HG02981 (cell line): ENCODE results near the gene ARHGEF38.
A peak's percentile ranks its signal among the peaks of the same experiment; 100 is the strongest.
"Not testable (repeated sequence)": the region's sequence is repeated elsewhere in the genome, so short reads cannot be mapped to it uniquely, and the experiment has no call there.

Source experiments
- ATAC-seq: cut with Tn5 transposase; IDR thresholded peaks from one replicate; pipeline ENCODE4 v1.9.1; 2021; ENCODE audit warnings: mild to moderate bottlenecking, moderate library complexity; ENCODE audit not compliant: unreplicated experiment

The ARHGEF38 gene

GRCh38 chr4:105710012-105710600, 157.7 kb downstream of the ARHGEF38 start:
- no peak for ATAC-seq

GRCh38 chr4:105710678-105711077, 158.3 kb downstream of the ARHGEF38 start:
- ATAC-seq: no peak

- no peak for ATAC-seq
Measured at GRCh38 chr4:105712766-105713165, 160.3 kb downstream of the ARHGEF38 start.

GRCh38 chr4:105714071-105714521, 161.7 kb downstream of the ARHGEF38 start:
- ATAC-seq: peak; percentile 64

- ATAC-seq: no peak
Measured at GRCh38 chr4:105714932-105715331, 162.5 kb downstream of the ARHGEF38 start.

- no peak for ATAC-seq
Measured at GRCh38 chr4:105715692-105716278, 163.4 kb downstream of the ARHGEF38 start.

- no peak for ATAC-seq
Measured at GRCh38 chr4:105719204-105719603, 166.8 kb downstream of the ARHGEF38 start.

GRCh38 chr4:105725623-105726022, 173.2 kb downstream of the ARHGEF38 start:
- no peak for ATAC-seq

- ATAC-seq: not testable (repeated sequence)
Measured at GRCh38 chr4:105729895-105730294, 177.5 kb downstream of the ARHGEF38 start.
